Activated CD8-positive, alpha-beta T cell treated with anti-CD3 and anti-CD28 coated beads, Interleukin-2, amount 10 ng/mL, durations not matched to agents 7 days and 5 days (primary cell): ENCODE data around the gene CMIP. TPM values are rescaled to one million over a fixed set of nuclear protein-coding genes. Genes with fewer than 3 reads are reported as not detected.

Experiments
- ATAC-seq: fragments of 150-1000 bp; cut with Tn5 transposase; one replicate; pipeline ENCODE4 v1.10.0; 2021; ENCODE audit warnings: moderate library complexity
- CTCF ChIA-PET: fragments of 350-600 bp; sonication (Branson Sonifier 250); formaldehyde crosslinking; loops from one replicate; lab custom pipeline; 2021; ENCODE audit warnings: antibody characterized with exemption; lab: Charles Lee
- POLR2A ChIA-PET: fragments of 350-600 bp; sonication (Branson Sonifier 250); formaldehyde crosslinking; loops from one replicate; lab custom pipeline; 2021; ENCODE audit warnings: antibody characterized with exemption; lab: Charles Lee
- DNase-seq: peaks from one replicate; pipeline ENCODE4 v3.0.0-alpha.2; 2020
- H3K27ac Mint-ChIP-seq: one replicate; pipeline ENCODE4 v1.8.0; 2021; ENCODE audit warnings: mild to moderate bottlenecking, mixed read lengths
- H3K27me3 Mint-ChIP-seq: one replicate; pipeline ENCODE4 v1.8.0; 2021; ENCODE audit warnings: low read depth, mixed read lengths
- H3K36me3 Mint-ChIP-seq: one replicate; pipeline ENCODE4 v1.8.0; 2021; ENCODE audit warnings: low read depth, mixed read lengths
- H3K4me1 Mint-ChIP-seq: one replicate; pipeline ENCODE4 v1.8.0; 2021; ENCODE audit warnings: low read depth, mixed read lengths
- H3K4me3 Mint-ChIP-seq: one replicate; pipeline ENCODE4 v1.8.0; 2021; ENCODE audit warnings: mild to moderate bottlenecking, mixed read lengths
- H3K9me3 Mint-ChIP-seq: one replicate; pipeline ENCODE4 v1.8.0; 2022; ENCODE audit warnings: mixed read lengths; ENCODE audit not compliant: insufficient read depth
- total RNA-seq, 2 experiments: library from RNA; stranded (reverse); gene quantifications; one replicate each; pipeline ENCODE4 v1.2.3, GENCODE V29; 2021

CMIP gene
- total RNA-seq, 2 experiments from 2014 or later = 62.5 to 70.4 TPM

GRCh38 chr16:81633147-81633619 is 188.6 kb downstream of the CMIP start:
- Mint-ChIP-seq H3K4me3 (peak overlapping the region; percentile 61), H3K36me3 (peaks cover 14% of the 10 kb centered on the region), H3K27me3 (no peaks in the 10 kb centered on the region), H3K4me1 (peaks cover 81% of the 10 kb centered on the region), H3K27ac (peak overlapping the region; percentile 89), H3K9me3 (no peaks in the 10 kb centered on the region)
- ATAC-seq (peak; percentile 68), DNase-seq (no peak)
- ChIA-PET POLR2A (no interaction called here), CTCF (interaction anchor here (0.5 to 5.4 kb wide), 10 partner anchors 10 to 229 kb away, joined by 3 to 25 read pairs (median 3); no protein-coding TSS in a partner anchor)

GRCh38 chr16:81633680-81634379 is 189.2 kb downstream of the CMIP start:
- ATAC-seq = no peak
- ChIA-PET CTCF (interaction anchor here (0.5 to 5.4 kb wide), 12 partner anchors 11 to 265 kb away, joined by 3 to 25 read pairs (median 3); no protein-coding TSS in a partner anchor), POLR2A (no interaction called here)
- peak overlapping the region; percentile 20 for H3K4me3 Mint-ChIP-seq
- peaks cover 81% of the 10 kb centered on the region for H3K4me1 Mint-ChIP-seq
- no peak for DNase-seq
- peak overlapping the region; percentile 89 for H3K27ac Mint-ChIP-seq
- H3K36me3 Mint-ChIP-seq = peaks cover 14% of the 10 kb centered on the region
- H3K9me3 Mint-ChIP-seq = no peaks in the 10 kb centered on the region
- H3K27me3 Mint-ChIP-seq = no peaks in the 10 kb centered on the region

- Mint-ChIP-seq H3K27ac (peak overlapping the region; percentile 58), H3K9me3 (no peaks in the 10 kb centered on the region), H3K27me3 (no peaks in the 10 kb centered on the region), H3K36me3 (peaks cover 14% of the 10 kb centered on the region), H3K4me1 (peaks cover 77% of the 10 kb centered on the region), H3K4me3 (no peak overlapping the region)
- ChIA-PET CTCF (interaction anchor here (0.6 to 5.4 kb wide), 11 partner anchors 12 to 265 kb away, joined by 3 to 25 read pairs (median 3); no protein-coding TSS in a partner anchor), POLR2A (no interaction called here)
- DNase-seq = no peak
- ATAC-seq = no peak
Observed at GRCh38 chr16:81634380-81635062, 189.9 kb downstream of the CMIP start.

DNA sequence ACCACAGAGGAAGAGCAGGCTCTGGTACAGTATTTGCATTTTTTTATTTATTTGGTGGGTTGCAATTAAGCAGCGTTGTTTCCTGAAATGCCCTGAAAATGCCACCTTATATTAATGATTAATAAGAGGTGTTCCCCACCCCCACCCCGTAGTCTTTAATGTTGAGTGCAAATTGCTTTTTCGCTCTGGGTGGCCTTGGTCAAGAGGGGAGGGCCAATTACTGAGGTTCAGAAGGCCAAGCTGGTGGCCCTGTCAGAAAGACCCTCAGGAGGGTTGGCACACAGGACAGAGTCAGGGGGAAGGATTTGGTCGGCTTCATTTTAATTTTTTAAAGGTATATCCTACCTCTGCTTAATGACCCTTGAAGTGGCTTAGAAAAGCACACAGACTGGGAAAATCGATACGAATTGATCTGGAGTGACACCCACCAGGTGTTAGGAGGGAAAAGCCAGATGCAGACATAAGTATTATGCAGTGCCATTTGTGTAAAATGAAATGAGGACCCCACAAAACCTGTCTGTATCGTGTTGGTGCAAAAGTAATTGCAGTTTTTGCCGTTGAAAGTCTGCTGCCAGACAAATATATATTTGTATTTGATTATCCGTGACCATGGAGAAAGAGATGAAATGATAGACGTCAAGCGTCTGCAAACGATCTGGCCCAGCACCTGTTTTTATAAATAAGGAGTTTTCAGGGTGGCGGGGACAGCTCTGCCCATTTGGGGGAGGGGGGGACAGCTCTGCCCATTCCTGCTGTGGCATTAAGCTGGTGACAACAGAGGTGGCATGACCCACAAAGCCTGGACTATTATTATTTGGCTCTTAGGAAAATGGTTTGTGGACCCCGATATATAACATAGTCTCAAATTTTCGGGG is 190.7 kb downstream of the CMIP start:
- ChIA-PET CTCF (interaction anchor here (1.0 to 4.3 kb wide), 4 partner anchors 12 to 266 kb away, joined by 3 to 25 read pairs (median 3); no protein-coding TSS in a partner anchor), POLR2A (no interaction called here)
- Mint-ChIP-seq H3K4me1 (peaks cover 71% of the 10 kb centered on the region), H3K4me3 (no peak overlapping the region), H3K36me3 (peaks cover 14% of the 10 kb centered on the region), H3K27me3 (no peaks in the 10 kb centered on the region), H3K9me3 (no peaks in the 10 kb centered on the region), H3K27ac (no peak overlapping the region)
- ATAC-seq (no peak), DNase-seq (no peak)

GRCh38 chr16:81636298-81636993 is 191.8 kb downstream of the CMIP start:
- Mint-ChIP-seq H3K27me3 (no peaks in the 10 kb centered on the region), H3K4me1 (peaks cover 61% of the 10 kb centered on the region), H3K27ac (peak overlapping the region; percentile 51), H3K36me3 (peaks cover 14% of the 10 kb centered on the region), H3K9me3 (no peaks in the 10 kb centered on the region), H3K4me3 (no peak overlapping the region)
- CTCF ChIA-PET = interaction anchor here (2.0 kb wide), 1 partner anchor 61 kb away, joined by 8 read pairs; no protein-coding TSS in a partner anchor
- DNase-seq (no peak), ATAC-seq (no peak)
- POLR2A ChIA-PET = no interaction called here

DNA sequence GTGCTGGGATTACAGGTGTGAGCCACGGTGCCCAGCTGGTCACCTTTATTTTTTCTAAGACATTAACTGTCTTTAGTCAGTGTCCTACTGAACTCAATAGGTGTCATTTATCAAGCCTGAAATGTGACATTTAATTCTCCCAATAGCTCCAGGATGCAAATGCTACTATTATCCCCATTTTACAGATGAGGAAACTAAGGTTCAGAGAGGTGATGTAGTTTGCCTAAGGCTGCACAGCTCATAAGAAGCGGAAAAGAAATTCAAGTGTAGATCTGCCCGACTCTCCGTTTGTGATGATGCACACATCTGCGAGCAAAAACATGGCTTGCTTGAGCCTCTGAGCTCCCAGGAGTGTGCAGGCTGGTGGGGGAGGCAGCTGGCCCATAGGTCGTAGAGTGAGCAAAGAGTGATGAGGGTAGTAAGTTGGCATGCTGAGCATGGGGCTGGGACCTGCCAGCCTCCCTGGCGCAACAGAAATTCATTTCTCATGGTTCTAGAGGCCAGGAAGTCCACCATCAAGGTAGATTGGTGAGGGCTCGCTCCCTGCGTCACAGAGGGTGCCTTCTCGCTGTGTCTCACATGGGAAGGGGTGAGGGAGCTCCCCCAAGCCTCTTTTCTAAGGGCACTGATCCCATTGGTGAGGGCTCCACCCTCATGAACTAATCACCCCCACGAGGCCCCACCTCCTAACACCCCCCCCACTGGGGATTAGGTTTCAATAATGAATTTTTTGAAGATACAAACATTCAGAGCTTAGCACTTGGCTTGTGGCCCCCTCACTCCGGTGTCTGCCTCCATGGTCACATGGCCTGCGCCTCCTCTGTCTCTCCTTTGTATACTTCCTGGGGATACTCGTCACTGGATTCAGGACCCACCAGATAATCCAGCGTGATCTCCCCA is 193.0 kb downstream of the CMIP start:
- Mint-ChIP-seq H3K27me3 (no peaks in the 10 kb centered on the region), H3K36me3 (peaks cover 15% of the 10 kb centered on the region), H3K9me3 (no peaks in the 10 kb centered on the region), H3K4me1 (peaks cover 50% of the 10 kb centered on the region), H3K27ac (no peak overlapping the region), H3K4me3 (no peak overlapping the region)
- ChIA-PET POLR2A (no interaction called here), CTCF (interaction anchor here (2.0 kb wide), 1 partner anchor 59 kb away, joined by 8 read pairs; no protein-coding TSS in a partner anchor)
- DNase-seq = no peak
- ATAC-seq = no peak

GRCh38 chr16:81638286-81638945 is 193.8 kb downstream of the CMIP start:
- DNase-seq (no peak), ATAC-seq (no peak)
- CTCF ChIA-PET = interaction anchor here (2.0 kb wide), 1 partner anchor 59 kb away, joined by 8 read pairs; no protein-coding TSS in a partner anchor
- H3K9me3 Mint-ChIP-seq = no peaks in the 10 kb centered on the region
- POLR2A ChIA-PET = no interaction called here
- peaks cover 44% of the 10 kb centered on the region for H3K4me1 Mint-ChIP-seq
- no peak overlapping the region for H3K4me3 Mint-ChIP-seq
- H3K27me3 Mint-ChIP-seq = no peaks in the 10 kb centered on the region
- H3K27ac Mint-ChIP-seq = no peak overlapping the region
- peaks cover 15% of the 10 kb centered on the region for H3K36me3 Mint-ChIP-seq

DNA sequence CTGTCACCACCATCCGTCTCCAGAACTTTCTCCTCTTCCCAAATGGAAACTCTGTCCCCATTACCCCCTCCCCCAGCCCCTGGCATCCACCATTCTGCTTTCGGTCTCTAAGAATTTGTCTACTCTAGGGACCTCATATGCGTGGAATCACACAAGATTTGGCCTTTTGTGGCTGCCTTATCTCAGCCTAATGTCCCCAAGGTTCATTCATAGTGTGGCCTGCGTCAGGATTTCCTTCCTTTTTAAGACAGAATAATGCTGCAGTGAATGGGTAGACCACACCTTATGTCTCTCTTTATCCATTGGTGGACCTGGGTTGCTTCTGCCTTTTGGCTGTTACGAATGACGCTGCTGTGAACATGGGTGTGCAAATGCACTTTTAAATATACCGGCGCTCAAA is 194.7 kb downstream of the CMIP start:
- ChIA-PET POLR2A (no interaction called here), CTCF (no interaction called here)
- Mint-ChIP-seq H3K9me3 (no peaks in the 10 kb centered on the region), H3K4me3 (no peak overlapping the region), H3K27me3 (no peaks in the 10 kb centered on the region), H3K4me1 (peaks cover 35% of the 10 kb centered on the region), H3K27ac (no peak overlapping the region), H3K36me3 (peaks cover 10% of the 10 kb centered on the region)
- no peak for DNase-seq
- no peak for ATAC-seq

DNA sequence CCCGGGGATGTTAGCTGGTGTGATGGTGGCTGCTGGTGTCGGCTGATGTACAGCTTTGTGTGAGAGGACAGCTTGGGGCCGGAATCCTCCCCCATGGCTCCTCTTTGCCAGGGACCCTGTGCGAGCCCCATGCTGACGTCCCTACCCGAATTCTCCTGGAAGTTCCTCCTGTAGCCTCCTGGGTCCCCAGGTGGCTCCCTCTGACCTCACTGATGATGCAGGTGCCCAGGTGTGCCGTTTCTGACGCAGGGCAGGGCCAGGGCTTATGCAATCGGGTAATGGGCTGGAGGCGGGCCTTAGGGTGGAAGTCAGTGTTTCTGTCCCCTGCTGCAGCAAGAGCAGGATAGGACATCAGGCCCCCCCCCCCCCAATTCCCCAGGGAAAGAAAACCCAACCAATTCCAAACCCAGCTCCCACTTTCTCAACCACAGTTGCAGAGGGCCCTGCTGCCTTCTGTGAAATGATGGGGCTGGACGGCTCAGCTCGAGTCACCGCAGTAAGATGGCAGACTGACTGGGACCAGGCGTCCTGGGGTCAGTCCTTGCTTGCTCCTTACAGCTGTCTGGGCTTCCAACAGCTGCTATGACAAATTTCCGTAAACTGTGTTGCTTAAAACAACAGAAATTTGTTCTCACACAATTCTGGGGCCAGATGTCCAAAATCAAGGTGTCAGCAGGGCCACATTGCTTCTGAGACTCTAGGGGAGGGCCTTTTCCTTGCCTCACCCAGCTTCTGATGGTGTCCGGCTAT is 195.5 kb downstream of the CMIP start:
- ATAC-seq (no peak), DNase-seq (no peak)
- H3K4me1 Mint-ChIP-seq = peaks cover 27% of the 10 kb centered on the region
- ChIA-PET POLR2A (no interaction called here), CTCF (no interaction called here)
- no peak overlapping the region for H3K27ac Mint-ChIP-seq
- H3K9me3 Mint-ChIP-seq = no peaks in the 10 kb centered on the region
- peaks cover 8% of the 10 kb centered on the region for H3K36me3 Mint-ChIP-seq
- no peak overlapping the region for H3K4me3 Mint-ChIP-seq
- H3K27me3 Mint-ChIP-seq = no peaks in the 10 kb centered on the region
